ENCODE data around the gene NELL1.

NELL1 gene

DNA sequence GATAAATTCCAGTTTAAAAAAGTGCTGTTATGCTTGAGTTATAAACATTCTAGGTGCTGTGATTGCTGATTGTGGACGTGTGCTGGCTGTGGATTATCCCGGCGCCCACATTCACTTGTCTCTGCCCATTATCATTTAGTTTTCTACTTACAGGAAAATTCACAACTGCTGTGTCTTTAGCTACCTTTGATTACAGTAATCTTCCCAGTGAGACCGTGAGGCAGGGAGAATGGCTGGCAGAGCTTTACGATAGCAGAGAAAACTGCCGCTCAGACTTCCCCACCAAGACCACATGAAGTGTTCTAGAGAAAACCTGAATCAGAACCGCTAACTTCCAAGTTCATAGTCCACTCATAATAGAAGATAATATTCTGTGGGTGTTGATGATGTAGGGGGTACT is 34.6 kb upstream of the NELL1 start:
- TF ChIP-seq POLR2AphosphoS5 (IDR thresholded peaks at IDR 0.05; ENCODE audit: low read depth, low read length) (no peak), POU2F2 (IDR thresholded peaks at IDR 0.05; ENCODE audit: low read depth, low read length) (no peak), SPI1 (IDR thresholded peaks at IDR 0.05; ENCODE audit: low read depth, low read length) (no peak), TAF1 (IDR thresholded peaks at IDR 0.05; ENCODE audit: low read depth, low read length) (no peak), POLR2A (IDR thresholded peaks at IDR 0.05; ENCODE audit: low read depth, low read length) (no peak), PAX5 (IDR thresholded peaks at IDR 0.05; ENCODE audit: insufficient read depth, low read length, severe bottlenecking) (no peak)
- FAIRE-seq, result no peak
- DNase-seq (ENCODE audit: insufficient read length, low spot score), result no peak

DNA sequence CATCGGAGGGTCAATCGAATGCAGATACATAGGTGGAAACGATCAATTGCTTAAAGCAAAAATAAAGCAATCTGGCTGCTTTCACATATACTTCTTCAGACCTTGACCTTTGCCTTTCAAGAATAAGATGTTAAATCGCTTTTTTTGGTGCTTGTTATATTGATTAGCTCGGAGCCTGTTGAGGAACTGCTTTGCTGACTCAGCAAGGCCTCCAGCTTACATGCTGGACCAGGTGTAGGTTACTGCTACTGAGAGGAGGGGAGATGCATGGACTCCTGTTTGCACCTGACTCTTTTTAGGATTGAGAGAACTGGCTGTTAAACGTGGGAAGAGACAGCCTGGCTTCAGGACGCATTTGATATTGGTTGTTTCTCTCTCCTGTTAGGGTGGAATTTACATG is 31.3 kb upstream of the NELL1 start:
- FAIRE-seq (no peak), DNase-seq (ENCODE audit: insufficient read length, low spot score) (no peak)
- TF ChIP-seq POLR2AphosphoS5 (IDR thresholded peaks at IDR 0.05; ENCODE audit: low read depth, low read length), result no peak
- no peak for TF ChIP-seq POU2F2 (IDR thresholded peaks at IDR 0.05; ENCODE audit: low read depth, low read length)
- TF ChIP-seq SPI1 (IDR thresholded peaks at IDR 0.05; ENCODE audit: low read depth, low read length), result no peak
- TF ChIP-seq PAX5 (IDR thresholded peaks at IDR 0.05; ENCODE audit: insufficient read depth, low read length, severe bottlenecking), result no peak
- no peak for TF ChIP-seq POLR2A (IDR thresholded peaks at IDR 0.05; ENCODE audit: low read depth, low read length)
- no peak for TF ChIP-seq TAF1 (IDR thresholded peaks at IDR 0.05; ENCODE audit: low read depth, low read length)

DNA sequence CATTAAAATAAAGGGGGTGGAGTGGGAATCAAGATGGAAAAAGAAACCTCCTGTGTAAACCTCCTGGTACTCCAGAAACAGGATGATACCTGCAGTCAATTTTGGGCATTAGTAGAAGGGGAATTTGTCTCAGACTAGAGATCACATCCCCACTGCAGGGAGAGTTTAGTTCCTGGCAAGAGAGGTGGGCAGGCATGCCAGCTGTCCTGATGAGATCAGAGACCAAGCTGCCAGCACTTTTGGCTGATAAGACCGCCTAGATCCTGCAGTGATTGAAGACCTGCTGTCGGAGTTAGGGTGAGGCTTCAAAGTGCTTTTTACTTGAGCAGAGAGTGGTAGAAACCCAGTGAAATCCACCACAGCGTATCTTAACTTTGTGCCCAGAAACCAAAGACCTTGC is 29.7 kb upstream of the NELL1 start:
- DNase-seq (ENCODE audit: insufficient read length, low spot score) (no peak), FAIRE-seq (no peak)
- no peak for TF ChIP-seq POU2F2 (IDR thresholded peaks at IDR 0.05; ENCODE audit: low read depth, low read length)
- no peak for TF ChIP-seq TAF1 (IDR thresholded peaks at IDR 0.05; ENCODE audit: low read depth, low read length)
- TF ChIP-seq PAX5 (IDR thresholded peaks at IDR 0.05; ENCODE audit: insufficient read depth, low read length, severe bottlenecking), result no peak
- TF ChIP-seq POLR2AphosphoS5 (IDR thresholded peaks at IDR 0.05; ENCODE audit: low read depth, low read length), result no peak
- no peak for TF ChIP-seq POLR2A (IDR thresholded peaks at IDR 0.05; ENCODE audit: low read depth, low read length)
- no peak for TF ChIP-seq SPI1 (IDR thresholded peaks at IDR 0.05; ENCODE audit: low read depth, low read length)

DNA sequence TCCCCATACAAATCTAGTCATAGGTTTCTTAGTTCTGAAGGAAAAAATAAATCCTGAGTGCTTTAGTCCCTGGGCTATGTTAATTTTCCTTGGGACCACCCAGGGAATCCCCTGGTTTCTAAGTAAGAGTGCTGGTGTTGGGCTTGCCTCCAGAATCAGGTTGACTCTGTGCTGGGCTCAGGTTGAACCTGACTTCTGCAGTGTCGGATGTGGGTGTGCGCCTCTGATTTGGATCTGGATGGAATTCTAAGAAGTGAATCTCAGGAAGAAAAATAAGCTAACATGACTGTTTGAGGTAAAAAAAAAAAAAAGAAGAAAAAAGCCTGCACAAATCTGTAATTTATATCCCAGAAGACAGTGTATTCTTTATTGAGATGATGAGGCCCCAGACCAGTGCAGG is 29.0 kb upstream of the NELL1 start:
- no peak for DNase-seq (ENCODE audit: insufficient read length, low spot score)
- FAIRE-seq, result no peak
- TF ChIP-seq TAF1 (IDR thresholded peaks at IDR 0.05; ENCODE audit: low read depth, low read length) (no peak), POLR2AphosphoS5 (IDR thresholded peaks at IDR 0.05; ENCODE audit: low read depth, low read length) (no peak), POLR2A (IDR thresholded peaks at IDR 0.05; ENCODE audit: low read depth, low read length) (no peak), SPI1 (IDR thresholded peaks at IDR 0.05; ENCODE audit: low read depth, low read length) (no peak), POU2F2 (IDR thresholded peaks at IDR 0.05; ENCODE audit: low read depth, low read length) (no peak), PAX5 (IDR thresholded peaks at IDR 0.05; ENCODE audit: insufficient read depth, low read length, severe bottlenecking) (no peak)

DNA sequence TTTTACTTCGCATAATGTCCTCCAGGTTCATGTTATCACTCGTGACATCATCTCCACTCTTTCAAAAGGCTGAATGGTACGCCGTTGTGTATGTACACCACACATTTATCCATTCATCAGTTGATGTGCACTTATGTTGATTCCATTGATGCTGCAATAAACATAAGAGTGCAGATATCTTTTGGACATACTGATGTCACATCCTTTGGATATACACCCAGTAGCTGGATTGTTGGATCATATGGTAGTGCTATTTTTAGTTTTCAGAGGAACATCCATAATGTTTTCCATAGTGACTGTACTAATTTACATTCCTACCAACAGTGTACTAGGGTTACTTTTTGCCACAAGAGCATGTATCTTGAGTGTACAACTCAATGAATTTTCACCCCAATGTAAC is 25.0 kb upstream of the NELL1 start:
- no peak for FAIRE-seq
- DNase-seq (ENCODE audit: insufficient read length, low spot score), result no peak

DNA sequence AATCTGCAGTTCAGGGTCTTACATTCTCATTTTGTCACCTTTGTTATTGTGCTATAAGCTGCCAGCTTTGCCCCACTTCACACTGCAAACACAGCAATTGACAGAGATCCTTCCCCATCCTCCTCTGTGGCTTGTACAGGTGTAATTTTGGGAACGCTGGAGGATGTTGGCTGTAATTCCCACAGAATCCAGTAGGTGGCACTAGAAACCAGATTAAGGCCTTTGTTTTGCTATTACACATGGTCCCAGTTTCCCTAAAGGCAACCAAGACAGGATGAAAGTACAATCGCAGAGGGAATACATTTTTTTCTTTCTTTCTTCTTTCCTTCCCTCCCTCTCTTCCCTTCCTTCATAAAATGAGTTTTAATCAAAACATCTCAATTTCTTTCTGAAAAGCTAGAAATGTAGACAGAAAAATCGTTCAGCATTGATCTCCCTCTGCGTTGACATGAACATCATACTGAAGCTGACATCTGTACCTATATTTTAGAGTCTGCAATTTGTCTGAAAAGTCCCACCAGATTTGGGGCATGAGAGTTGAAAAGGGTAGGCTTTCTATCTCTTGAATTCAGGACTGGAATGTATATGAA is 21.3 kb upstream of the NELL1 start:
- TF ChIP-seq POU2F2 (IDR thresholded peaks at IDR 0.05; ENCODE audit: low read depth, low read length), result no peak
- no peak for TF ChIP-seq TAF1 (IDR thresholded peaks at IDR 0.05; ENCODE audit: low read depth, low read length)
- no peak for TF ChIP-seq PAX5 (IDR thresholded peaks at IDR 0.05; ENCODE audit: insufficient read depth, low read length, severe bottlenecking)
- no peak for TF ChIP-seq SPI1 (IDR thresholded peaks at IDR 0.05; ENCODE audit: low read depth, low read length)
- TF ChIP-seq POLR2AphosphoS5 (IDR thresholded peaks at IDR 0.05; ENCODE audit: low read depth, low read length), result no peak
- no peak for TF ChIP-seq POLR2A (IDR thresholded peaks at IDR 0.05; ENCODE audit: low read depth, low read length)
- DNase-seq (ENCODE audit: insufficient read length, low spot score), result peak; percentile 39
- peak; percentile 90 for FAIRE-seq

More for the DNA sequence above, 25.0 kb upstream of the NELL1 start:
- TF ChIP-seq POLR2A (IDR thresholded peaks at IDR 0.05; ENCODE audit: low read depth, low read length) (no peak), SPI1 (IDR thresholded peaks at IDR 0.05; ENCODE audit: low read depth, low read length) (no peak), PAX5 (IDR thresholded peaks at IDR 0.05; ENCODE audit: insufficient read depth, low read length, severe bottlenecking) (no peak), POU2F2 (IDR thresholded peaks at IDR 0.05; ENCODE audit: low read depth, low read length) (no peak), POLR2AphosphoS5 (IDR thresholded peaks at IDR 0.05; ENCODE audit: low read depth, low read length) (no peak), TAF1 (IDR thresholded peaks at IDR 0.05; ENCODE audit: low read depth, low read length) (no peak)

DNA sequence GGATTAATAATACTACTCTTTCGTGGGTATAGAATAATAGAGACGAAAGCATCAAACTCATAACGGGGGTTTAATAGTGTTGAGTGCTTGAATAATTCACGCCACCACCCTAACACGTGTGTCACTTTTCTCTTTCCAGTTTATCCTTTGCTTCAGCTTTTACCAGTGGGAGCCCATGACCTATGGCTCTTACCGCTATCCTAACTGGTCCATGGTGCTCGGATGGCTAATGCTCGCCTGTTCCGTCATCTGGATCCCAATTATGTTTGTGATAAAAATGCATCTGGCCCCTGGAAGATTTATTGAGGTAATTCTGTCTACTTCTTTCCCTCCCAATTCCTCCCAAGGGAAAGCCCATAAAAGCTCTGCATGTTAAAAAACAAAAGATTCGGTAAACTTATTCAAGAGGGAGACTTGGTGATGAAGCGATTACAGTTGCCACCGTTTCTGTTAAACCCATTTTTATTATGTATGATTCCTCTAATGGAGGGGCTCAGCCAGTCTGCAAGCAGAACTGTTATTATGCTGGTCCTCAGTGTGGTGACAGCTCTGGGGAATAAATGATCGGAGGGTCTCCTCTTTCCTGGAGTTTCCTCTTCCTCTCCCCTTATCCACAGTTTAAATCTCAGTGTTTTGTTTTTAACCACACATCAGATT is 17.1 kb upstream of the NELL1 start:
- no peak for TF ChIP-seq SPI1 (IDR thresholded peaks at IDR 0.05; ENCODE audit: low read depth, low read length)
- no peak for TF ChIP-seq POLR2A (IDR thresholded peaks at IDR 0.05; ENCODE audit: low read depth, low read length)
- TF ChIP-seq POU2F2 (IDR thresholded peaks at IDR 0.05; ENCODE audit: low read depth, low read length), result no peak
- no peak for TF ChIP-seq POLR2AphosphoS5 (IDR thresholded peaks at IDR 0.05; ENCODE audit: low read depth, low read length)
- TF ChIP-seq TAF1 (IDR thresholded peaks at IDR 0.05; ENCODE audit: low read depth, low read length), result no peak
- no peak for TF ChIP-seq PAX5 (IDR thresholded peaks at IDR 0.05; ENCODE audit: insufficient read depth, low read length, severe bottlenecking)
- FAIRE-seq, result no peak
- DNase-seq (ENCODE audit: insufficient read length, low spot score), result no peak

DNA sequence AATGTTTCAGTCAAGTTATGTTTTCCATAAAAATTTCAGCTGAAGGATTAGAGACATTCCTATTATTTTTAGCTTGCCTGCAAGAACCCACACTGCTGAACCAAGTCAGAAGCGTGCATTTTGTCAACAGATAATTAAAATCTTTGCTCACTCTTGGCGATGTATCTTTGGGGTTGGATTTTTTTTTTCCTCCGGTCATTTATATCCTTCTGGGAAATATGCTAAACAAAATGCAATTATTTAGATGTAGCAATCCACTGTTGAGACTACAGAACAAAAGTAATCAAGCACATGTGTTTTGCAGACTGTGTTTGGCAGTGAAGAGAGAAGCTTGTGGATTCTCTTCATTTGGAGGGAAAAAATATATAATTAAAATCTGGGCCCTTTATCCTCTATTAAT is 15.3 kb upstream of the NELL1 start:
- TF ChIP-seq POLR2A (IDR thresholded peaks at IDR 0.05; ENCODE audit: low read depth, low read length) (no peak), PAX5 (IDR thresholded peaks at IDR 0.05; ENCODE audit: insufficient read depth, low read length, severe bottlenecking) (no peak), POLR2AphosphoS5 (IDR thresholded peaks at IDR 0.05; ENCODE audit: low read depth, low read length) (no peak), SPI1 (IDR thresholded peaks at IDR 0.05; ENCODE audit: low read depth, low read length) (no peak), TAF1 (IDR thresholded peaks at IDR 0.05; ENCODE audit: low read depth, low read length) (no peak), POU2F2 (IDR thresholded peaks at IDR 0.05; ENCODE audit: low read depth, low read length) (no peak)
- FAIRE-seq, result no peak
- DNase-seq (ENCODE audit: insufficient read length, low spot score), result no peak

DNA sequence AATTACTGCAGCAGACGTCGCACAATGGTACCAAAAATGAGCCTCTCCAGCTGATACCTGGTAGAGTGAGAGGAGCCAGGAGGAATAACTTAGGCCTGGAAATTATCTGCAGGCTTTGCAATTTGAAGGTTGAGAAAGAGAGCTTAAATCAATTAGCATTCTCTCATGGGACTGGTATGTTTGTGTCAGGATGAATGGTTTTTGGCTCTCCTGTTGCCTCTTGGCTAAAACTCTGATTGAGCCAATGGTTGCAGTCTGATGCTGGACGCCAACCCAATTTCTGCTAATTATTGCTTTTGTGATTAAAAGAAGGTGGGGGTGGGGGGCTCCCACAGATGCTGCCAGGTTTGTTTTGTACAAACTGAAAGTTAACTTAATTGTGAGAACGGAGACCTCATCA is 12.5 kb upstream of the NELL1 start:
- TF ChIP-seq SPI1 (IDR thresholded peaks at IDR 0.05; ENCODE audit: low read depth, low read length), result no peak
- no peak for TF ChIP-seq POLR2AphosphoS5 (IDR thresholded peaks at IDR 0.05; ENCODE audit: low read depth, low read length)
- no peak for TF ChIP-seq POLR2A (IDR thresholded peaks at IDR 0.05; ENCODE audit: low read depth, low read length)
- no peak for TF ChIP-seq POU2F2 (IDR thresholded peaks at IDR 0.05; ENCODE audit: low read depth, low read length)
- TF ChIP-seq PAX5 (IDR thresholded peaks at IDR 0.05; ENCODE audit: insufficient read depth, low read length, severe bottlenecking), result no peak
- TF ChIP-seq TAF1 (IDR thresholded peaks at IDR 0.05; ENCODE audit: low read depth, low read length), result no peak
- no peak for DNase-seq (ENCODE audit: insufficient read length, low spot score)
- FAIRE-seq, result no peak
